ENCODE data around the gene MRPL55.

- TF ChIP-seq REST (IDR thresholded peaks at IDR 0.05; ENCODE audit: insufficient replicate concordance, low read depth) (no peak), POLR2AphosphoS5 (IDR thresholded peaks at IDR 0.05; ENCODE audit: low read depth) (no peak), CTCF (IDR thresholded peaks at IDR 0.05; ENCODE audit: insufficient read depth, low read length) (no peak), GABPA (IDR thresholded peaks at IDR 0.05; ENCODE audit: low read depth) (no peak), SPI1 (IDR thresholded peaks at IDR 0.05; ENCODE audit: borderline replicate concordance, low read depth) (no peak)
These were observed 25.5 kb upstream of the MRPL55 start for GRCh38 chr1:228134591-228134990.
